Measurements from ENCODE around the gene NFATC2. TPM values are rescaled to one million over a fixed set of nuclear protein-coding genes. Genes with fewer than 3 reads are reported as not detected.
"Not testable (repeated sequence)": the region's sequence is repeated elsewhere in the genome, so short reads cannot be mapped to it uniquely, and the experiment has no call there.

NFATC2 gene
- total RNA-seq, 1 donor from 2014 or later = 46.0 TPM

- ATAC-seq (ENCODE audit: low read depth) = no peak
- TF ChIP-seq CTCF (IDR thresholded peaks at IDR 0.05) = no peak
- Mint-ChIP-seq H3K9me3 (peaks cover 4% of the 10 kb centered on the region), H3K36me3 (ENCODE audit: low read depth) (no peaks in the 10 kb centered on the region), H3K27me3 (peaks cover 10% of the 10 kb centered on the region), H3K27ac (no peak overlapping the region), H3K4me3 (no peak overlapping the region), H3K4me1 (peaks cover 4% of the 10 kb centered on the region)
- POLR2A ChIA-PET = no interaction called here
- intact Hi-C loops (cut with micrococcal nuclease) = no loop called here
- no peak for DNase-seq
- CTCF ChIA-PET = no interaction called here
These were observed 196.9 kb downstream of the NFATC2 start for GRCh38 chr20:51345601-51346101.

- DNase-seq; POLR2A ChIA-PET; intact Hi-C loops (cut with micrococcal nuclease); H3K36me3 Mint-ChIP-seq (ENCODE audit: low read depth); H3K27ac Mint-ChIP-seq; ATAC-seq (ENCODE audit: low read depth); H3K4me3 Mint-ChIP-seq; H3K9me3 Mint-ChIP-seq; H3K27me3 Mint-ChIP-seq; CTCF ChIA-PET; H3K4me1 Mint-ChIP-seq: not testable (repeated sequence)
These were observed 198.7 kb downstream of the NFATC2 start for GRCh38 chr20:51343802-51344201.

- H3K27me3 Mint-ChIP-seq = peaks cover 8% of the 10 kb centered on the region
- DNase-seq (no peak), ATAC-seq (ENCODE audit: low read depth) (no peak)
- H3K36me3 Mint-ChIP-seq (ENCODE audit: low read depth) = no peaks in the 10 kb centered on the region
- ChIA-PET POLR2A (no interaction called here), CTCF (no interaction called here)
- TF ChIP-seq CTCF (IDR thresholded peaks at IDR 0.05) = no peak
- intact Hi-C loops (cut with micrococcal nuclease) = no loop called here
- H3K9me3 Mint-ChIP-seq = peaks cover 4% of the 10 kb centered on the region
- H3K4me1 Mint-ChIP-seq = peaks cover 4% of the 10 kb centered on the region
- no peak overlapping the region for H3K27ac Mint-ChIP-seq
- no peak overlapping the region for H3K4me3 Mint-ChIP-seq
These were observed 199.8 kb downstream of the NFATC2 start for GRCh38 chr20:51342510-51343236.

GRCh38 chr20:51341581-51341980 is 200.9 kb downstream of the NFATC2 start:
- H3K4me3 Mint-ChIP-seq = no peak overlapping the region
- intact Hi-C loops (cut with micrococcal nuclease) = no loop called here
- peaks cover 4% of the 10 kb centered on the region for H3K4me1 Mint-ChIP-seq
- no peak for TF ChIP-seq CTCF (IDR thresholded peaks at IDR 0.05)
- DNase-seq (no peak), ATAC-seq (ENCODE audit: low read depth) (no peak)
- CTCF ChIA-PET = no interaction called here
- peaks cover 4% of the 10 kb centered on the region for H3K9me3 Mint-ChIP-seq
- peaks cover 8% of the 10 kb centered on the region for H3K27me3 Mint-ChIP-seq
- POLR2A ChIA-PET = no interaction called here
- H3K36me3 Mint-ChIP-seq (ENCODE audit: low read depth) = no peaks in the 10 kb centered on the region
- no peak overlapping the region for H3K27ac Mint-ChIP-seq

- Mint-ChIP-seq H3K27me3 (peaks cover 8% of the 10 kb centered on the region), H3K27ac (no peak overlapping the region), H3K4me1 (peaks cover 4% of the 10 kb centered on the region), H3K36me3 (ENCODE audit: low read depth) (no peaks in the 10 kb centered on the region), H3K4me3 (no peak overlapping the region), H3K9me3 (peaks cover 4% of the 10 kb centered on the region)
- ChIA-PET POLR2A (no interaction called here), CTCF (no interaction called here)
- intact Hi-C loops (cut with micrococcal nuclease) = no loop called here
- ATAC-seq (ENCODE audit: low read depth) = no peak
- no peak for DNase-seq
- TF ChIP-seq CTCF (IDR thresholded peaks at IDR 0.05) = no peak
These were observed 202.1 kb downstream of the NFATC2 start for GRCh38 chr20:51340451-51340840.
